HepG2 (cell line): Measurements from ENCODE around the gene CDK5RAP2. TPM values are rescaled to one million over a fixed set of nuclear protein-coding genes. Genes with fewer than 3 reads are reported as not detected.

Experiments
- ETV6 ChIP-seq: sonication (generic); formaldehyde crosslinking; conservative IDR thresholded peaks from 2 replicates; pipeline ENCODE4 v1.4.0; 2020; ENCODE audit warnings: missing genetic modification reagents
- SMARCC2 ChIP-seq: fragments of 450-650 bp; IDR thresholded peaks from 2 replicates; pipeline ENCODE4 v1.6.1; 2017; ENCODE audit warnings: antibody characterized with exemption, mild to moderate bottlenecking
- polyA plus RNA-seq, 8 experiments: library from polyadenylated mRNA; depleted of rRNA in 3 of 8; stranded (reverse) in 7 of 8; unstranded in 1 of 8; fragments of >200 nt; fragmentation: Illumina TruSeq in 4 of 8; extraction: Trizol in 4 of 8; gene quantifications; 2 replicates each; pipeline versions ENCODE4 v1.2.1 to v1.2.3, GENCODE V29; 2011 to 2016; ENCODE audit warnings: low read depth in 4 of 8, missing spikeins in 1 of 8, mixed read lengths in 1 of 8; ENCODE audit not compliant: insufficient read depth in 1 of 8
- total RNA-seq, 5 experiments: library from RNA; depleted of rRNA; stranded (reverse); fragments of >200 nt; fragmentation: Illumina TruSeq; extraction: Trizol; gene quantifications; 2 replicates each; pipeline ENCODE4 v1.2.3, GENCODE V29; 2016; ENCODE audit warnings: low read depth in 1 of 5
- TF ChIP-seq, protein P1 (sequence below), 2 experiments: sonication (generic) in 1 of 2; formaldehyde crosslinking in 1 of 2; IDR thresholded peaks; 2 replicates each; pipeline versions ENCODE4 v1.6.1 to v1.9.0; 2014 to 2022; ENCODE audit warnings: antibody characterized with exemption in 1 of 2, borderline replicate concordance in 1 of 2, inconsistent platforms in 1 of 2, low read depth in 1 of 2, missing genetic modification reagents in 1 of 2

The CDK5RAP2 gene
- total and polyA plus RNA-seq, 2 of the 13 experiments (the other 11 are each of a cell fraction or from before 2014, with no cell fraction given): 31.8 to 42.2 TPM

DNA sequence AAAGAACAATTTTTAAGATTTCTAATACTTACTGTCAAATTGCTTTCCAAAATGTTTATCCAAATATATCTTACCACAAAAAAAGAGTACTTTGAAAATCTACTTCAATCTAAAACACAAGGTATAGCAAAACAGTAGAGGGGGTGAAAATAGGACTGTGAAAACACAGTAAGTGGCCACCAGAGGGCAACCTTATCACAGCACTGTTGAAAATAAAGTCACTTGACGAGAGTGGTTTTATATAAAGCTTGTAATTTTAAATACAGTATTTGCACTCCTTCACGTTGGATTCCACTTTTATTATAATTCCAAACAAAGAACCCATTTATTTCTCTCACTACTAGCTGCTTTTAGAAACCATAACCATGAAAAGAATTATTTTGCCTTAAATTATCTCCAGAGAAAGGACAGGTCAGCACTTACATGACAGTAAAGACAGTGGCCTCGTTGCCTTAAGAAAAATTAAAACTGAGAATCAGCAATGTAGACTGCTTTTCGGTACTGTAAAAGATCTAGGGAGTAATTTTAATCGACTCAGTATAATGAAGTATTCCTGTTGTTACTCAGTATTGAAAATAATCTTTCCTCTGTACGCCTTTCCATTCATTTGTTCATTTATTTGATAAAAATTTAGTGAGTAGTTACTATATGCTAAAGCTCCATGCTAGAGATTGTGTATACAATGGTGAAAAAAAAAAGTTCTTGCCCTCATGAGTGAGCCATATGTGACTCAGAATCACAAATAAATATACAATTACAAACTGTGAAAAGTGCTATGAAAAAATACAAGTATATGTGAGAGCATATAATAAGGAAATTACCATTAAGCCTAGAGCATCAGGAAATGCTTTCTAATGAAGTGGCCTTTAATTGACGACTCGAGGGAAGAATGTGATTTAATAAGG, 40.0 kb upstream of the CDK5RAP2 start (continued):
- TF ChIP-seq SMARCC2 (no peak), ETV6 (no peak)
- TF ChIP-seq, protein P1, sequence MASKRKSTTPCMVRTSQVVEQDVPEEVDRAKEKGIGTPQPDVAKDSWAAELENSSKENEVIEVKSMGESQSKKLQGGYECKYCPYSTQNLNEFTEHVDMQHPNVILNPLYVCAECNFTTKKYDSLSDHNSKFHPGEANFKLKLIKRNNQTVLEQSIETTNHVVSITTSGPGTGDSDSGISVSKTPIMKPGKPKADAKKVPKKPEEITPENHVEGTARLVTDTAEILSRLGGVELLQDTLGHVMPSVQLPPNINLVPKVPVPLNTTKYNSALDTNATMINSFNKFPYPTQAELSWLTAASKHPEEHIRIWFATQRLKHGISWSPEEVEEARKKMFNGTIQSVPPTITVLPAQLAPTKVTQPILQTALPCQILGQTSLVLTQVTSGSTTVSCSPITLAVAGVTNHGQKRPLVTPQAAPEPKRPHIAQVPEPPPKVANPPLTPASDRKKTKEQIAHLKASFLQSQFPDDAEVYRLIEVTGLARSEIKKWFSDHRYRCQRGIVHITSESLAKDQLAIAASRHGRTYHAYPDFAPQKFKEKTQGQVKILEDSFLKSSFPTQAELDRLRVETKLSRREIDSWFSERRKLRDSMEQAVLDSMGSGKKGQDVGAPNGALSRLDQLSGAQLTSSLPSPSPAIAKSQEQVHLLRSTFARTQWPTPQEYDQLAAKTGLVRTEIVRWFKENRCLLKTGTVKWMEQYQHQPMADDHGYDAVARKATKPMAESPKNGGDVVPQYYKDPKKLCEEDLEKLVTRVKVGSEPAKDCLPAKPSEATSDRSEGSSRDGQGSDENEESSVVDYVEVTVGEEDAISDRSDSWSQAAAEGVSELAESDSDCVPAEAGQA (IDR thresholded peaks at IDR 0.05; ENCODE audit: low read depth): no peak
- TF ChIP-seq, protein P1 (CRISPR knock-in tag; IDR thresholded peaks at IDR 0.05; ENCODE audit: borderline replicate concordance): no peak
